Choroid plexus epithelial cell (primary cell): Measurements from ENCODE around the gene ATP9B.

Experiments
- DNase-seq: peaks from one replicate; pipeline ENCODE4 v3.0.0-alpha.2; 2010; ENCODE audit warnings: low read depth
- H3K4me3 ChIP-seq: 2 replicates; pipeline ENCODE4 v1.5.1; 2011; ENCODE audit warnings: low read depth, mild to moderate bottlenecking, control low read depth, low read length, moderate library complexity
- TF ChIP-seq, protein P1 (sequence below): conservative IDR thresholded peaks from 2 replicates; pipeline ENCODE4 v1.5.1; 2011; ENCODE audit warnings: low read depth, mild to moderate bottlenecking, control low read depth, inconsistent platforms, low read length, moderate library complexity

Gene ATP9B

DNA sequence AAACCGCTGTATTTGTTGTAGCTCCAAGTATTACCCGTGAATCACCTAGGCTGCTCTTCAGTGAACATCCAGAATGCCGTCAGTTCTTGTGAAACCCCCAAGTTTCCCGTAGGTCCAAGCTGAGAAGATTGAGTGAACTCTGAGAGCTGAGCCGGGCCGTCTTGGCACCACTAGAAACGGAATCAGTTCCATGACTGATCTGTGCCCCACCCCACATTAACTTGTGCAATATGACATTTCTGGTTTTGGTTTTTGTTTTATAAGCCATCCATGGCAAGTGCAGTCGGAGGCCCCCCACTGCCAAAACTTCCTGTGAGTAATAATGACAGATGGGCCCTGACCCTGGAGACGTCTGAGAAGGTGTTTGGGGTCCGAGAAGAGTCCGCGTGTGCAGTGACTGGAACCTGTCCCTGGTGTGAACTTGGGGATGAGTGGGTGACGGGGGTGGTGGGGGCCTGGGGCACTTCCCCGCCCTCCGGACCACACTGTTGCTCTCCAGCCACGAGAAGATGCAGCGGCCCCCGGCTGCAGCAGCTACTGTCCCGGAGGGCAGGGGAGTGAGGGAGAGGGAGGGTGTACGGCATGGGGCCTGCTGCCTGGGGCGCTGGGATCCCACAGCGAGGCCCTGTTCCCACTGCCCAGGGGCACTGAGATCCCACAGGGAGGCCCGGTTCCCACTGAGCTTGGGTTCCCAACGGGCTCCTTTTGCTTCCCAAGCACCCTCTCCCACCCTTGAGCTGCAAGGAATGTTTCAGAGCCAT is 353.0 kb downstream of the ATP9B start:
- H3K4me3 ChIP-seq, result no peak overlapping the region
- DNase-seq, result peak; percentile 96
- TF ChIP-seq, protein P1, sequence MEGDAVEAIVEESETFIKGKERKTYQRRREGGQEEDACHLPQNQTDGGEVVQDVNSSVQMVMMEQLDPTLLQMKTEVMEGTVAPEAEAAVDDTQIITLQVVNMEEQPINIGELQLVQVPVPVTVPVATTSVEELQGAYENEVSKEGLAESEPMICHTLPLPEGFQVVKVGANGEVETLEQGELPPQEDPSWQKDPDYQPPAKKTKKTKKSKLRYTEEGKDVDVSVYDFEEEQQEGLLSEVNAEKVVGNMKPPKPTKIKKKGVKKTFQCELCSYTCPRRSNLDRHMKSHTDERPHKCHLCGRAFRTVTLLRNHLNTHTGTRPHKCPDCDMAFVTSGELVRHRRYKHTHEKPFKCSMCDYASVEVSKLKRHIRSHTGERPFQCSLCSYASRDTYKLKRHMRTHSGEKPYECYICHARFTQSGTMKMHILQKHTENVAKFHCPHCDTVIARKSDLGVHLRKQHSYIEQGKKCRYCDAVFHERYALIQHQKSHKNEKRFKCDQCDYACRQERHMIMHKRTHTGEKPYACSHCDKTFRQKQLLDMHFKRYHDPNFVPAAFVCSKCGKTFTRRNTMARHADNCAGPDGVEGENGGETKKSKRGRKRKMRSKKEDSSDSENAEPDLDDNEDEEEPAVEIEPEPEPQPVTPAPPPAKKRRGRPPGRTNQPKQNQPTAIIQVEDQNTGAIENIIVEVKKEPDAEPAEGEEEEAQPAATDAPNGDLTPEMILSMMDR, result no peak

DNA sequence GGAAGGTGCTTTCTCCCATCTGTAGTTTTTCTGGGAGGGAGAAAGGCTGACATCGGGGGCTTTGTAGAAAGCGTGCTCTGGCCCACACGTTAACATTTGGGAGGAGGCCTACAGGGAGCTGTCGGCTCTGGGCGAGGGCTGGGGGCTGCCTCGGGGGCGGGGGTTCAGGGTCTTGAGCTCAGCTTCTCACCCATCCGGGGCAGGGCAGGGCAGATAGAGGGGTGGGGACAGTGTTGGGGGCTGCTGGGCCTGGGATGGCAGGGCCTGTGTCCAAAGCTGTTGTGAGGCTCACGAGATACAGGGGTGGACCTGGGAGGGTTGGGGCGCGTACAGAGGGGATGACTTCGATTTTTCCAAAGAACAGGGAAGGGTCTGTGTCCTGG is 353.6 kb downstream of the ATP9B start:
- no peak overlapping the region for H3K4me3 ChIP-seq
- no peak for DNase-seq
- TF ChIP-seq, protein P1, result no peak

DNA sequence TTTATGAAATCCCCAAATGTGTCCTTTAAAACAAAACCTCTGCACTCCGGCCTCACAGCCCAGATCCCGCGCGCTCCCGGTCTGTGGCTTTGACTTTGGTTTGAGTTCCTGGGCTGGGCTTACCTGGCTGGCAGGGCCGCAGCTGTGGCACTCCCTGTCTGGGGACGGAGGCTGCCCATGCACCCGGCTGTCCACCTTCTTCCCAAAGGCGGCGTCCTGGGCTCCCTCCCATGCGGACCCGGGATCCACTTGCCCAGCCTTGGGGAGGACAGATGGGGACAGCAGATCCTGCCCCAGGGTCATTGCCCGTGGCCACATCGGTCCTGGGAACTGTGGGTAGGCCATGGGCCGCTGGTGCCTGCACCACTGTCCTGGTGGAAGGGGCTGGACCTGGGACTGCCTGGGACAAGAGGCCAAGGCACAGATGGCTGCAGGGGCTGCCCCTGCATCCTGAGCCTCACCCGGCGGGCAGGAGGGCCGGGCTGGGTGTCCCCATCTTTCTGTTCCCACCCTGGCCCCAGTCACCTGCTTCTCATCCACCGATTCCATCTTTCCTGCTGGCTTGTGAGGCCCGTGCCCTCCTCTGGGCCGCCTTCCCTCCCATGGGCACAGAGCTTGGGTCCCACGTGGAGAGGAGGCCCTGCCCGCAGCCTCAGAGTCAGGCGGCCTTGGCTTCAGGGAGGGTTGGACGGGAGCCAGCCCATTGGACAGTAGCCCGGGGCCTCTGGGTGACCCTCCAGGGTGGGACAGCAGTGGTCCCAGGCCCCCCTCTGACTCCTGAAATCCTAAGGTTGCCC is 354.2 kb downstream of the ATP9B start:
- TF ChIP-seq, protein P1, result no peak
- DNase-seq, result no peak
- no peak overlapping the region for H3K4me3 ChIP-seq

DNA sequence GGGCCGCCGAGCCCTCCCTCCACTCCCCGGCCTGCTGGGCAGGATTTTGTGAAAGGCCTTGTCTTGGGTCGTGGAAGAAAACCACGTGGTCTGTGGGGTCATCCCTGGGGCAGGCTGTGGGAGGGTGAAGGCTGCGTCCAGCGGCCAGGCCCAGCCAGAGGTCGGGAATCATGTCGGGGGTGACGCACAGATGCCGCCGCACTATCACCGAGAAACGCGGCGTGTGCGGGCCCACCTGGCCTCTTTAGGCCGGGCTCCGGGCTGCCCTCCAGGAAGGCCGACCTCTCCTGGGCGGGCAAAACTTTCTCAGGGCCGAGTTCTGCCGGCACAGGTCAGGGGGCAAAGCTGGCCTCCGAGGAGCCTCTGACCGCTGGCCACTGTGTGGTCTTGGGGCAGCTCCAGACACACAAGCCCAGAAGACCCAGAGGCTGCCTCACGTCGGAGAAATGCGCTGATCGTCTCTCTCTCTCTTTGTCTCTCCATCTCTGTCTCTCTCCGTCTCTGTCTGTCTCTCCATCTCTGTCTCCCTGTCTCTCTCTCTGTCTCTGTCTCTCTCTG is 354.9 kb downstream of the ATP9B start:
- no peak overlapping the region for H3K4me3 ChIP-seq
- peak; percentile 51 for DNase-seq
- TF ChIP-seq, protein P1, result no peak

DNA sequence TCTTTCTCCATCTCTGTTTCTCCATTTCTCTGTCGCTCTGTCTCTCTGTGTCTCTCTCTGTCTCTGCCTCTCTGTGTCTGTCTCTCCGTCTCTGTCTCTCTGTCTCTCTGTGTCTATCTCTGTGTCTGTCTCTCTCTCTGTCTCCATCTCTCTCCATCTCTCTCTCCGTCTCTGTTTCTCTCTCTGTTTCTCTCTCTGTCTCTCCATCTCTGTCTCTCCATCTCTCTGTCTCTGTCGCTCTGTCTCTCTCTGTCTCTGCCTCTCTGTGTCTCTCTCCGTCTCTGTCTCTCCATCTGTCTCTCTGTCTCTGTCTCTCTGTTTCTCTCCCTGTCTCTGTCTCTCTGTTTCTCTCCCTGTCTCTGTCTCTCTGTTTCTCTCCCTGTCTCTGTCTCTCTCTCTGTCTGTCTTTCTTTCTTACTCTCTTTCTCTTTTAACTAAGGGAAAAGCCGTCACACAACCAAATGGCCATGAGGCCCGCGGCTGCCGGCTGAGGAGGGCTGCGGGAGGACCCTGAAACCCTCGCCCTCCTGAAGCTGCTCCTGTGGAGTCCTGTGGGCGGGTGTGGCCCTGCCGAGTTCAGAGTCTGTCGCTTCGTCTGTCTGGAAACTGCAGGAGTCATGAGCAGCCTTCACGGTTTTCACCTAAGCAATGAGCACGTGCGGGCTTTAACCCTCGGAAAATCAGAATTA is 355.8 kb downstream of the ATP9B start:
- TF ChIP-seq, protein P1, result no peak
- no peak overlapping the region for H3K4me3 ChIP-seq
- DNase-seq, result no peak

DNA sequence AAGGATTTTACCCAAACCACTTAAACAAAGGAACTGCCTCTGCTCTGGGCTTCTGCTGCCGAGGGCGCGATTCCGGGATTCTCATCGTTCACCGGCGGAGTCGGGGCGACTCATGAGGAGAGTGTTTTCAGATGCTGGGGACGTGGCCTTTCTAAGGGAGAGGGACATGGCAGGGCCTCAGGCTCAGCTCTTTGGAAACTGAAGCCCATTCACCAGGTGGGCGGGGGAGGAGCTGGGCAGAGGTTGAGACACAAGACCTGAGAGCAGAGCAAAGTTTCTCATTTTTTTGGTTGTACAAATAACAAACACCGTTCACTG is 356.3 kb downstream of the ATP9B start:
- H3K4me3 ChIP-seq, result no peak overlapping the region
- TF ChIP-seq, protein P1, result no peak
- no peak for DNase-seq
